GM18873 (cell line): Measurements from ENCODE around the gene KRI1.

Experiments used
- ATAC-seq: cut with Tn5 transposase; IDR thresholded peaks from one replicate; pipeline ENCODE4 v1.9.1; 2021; ENCODE audit warnings: mild to moderate bottlenecking, moderate library complexity, moderate number of reproducible peaks; ENCODE audit not compliant: unreplicated experiment, low FRiP score

Gene KRI1

GRCh38 chr19:10521461-10522171 is 44.2 kb downstream of the KRI1 start:
- ATAC-seq = no peak

GRCh38 chr19:10520652-10521318 is 45.0 kb downstream of the KRI1 start:
- no peak for ATAC-seq

DNA sequence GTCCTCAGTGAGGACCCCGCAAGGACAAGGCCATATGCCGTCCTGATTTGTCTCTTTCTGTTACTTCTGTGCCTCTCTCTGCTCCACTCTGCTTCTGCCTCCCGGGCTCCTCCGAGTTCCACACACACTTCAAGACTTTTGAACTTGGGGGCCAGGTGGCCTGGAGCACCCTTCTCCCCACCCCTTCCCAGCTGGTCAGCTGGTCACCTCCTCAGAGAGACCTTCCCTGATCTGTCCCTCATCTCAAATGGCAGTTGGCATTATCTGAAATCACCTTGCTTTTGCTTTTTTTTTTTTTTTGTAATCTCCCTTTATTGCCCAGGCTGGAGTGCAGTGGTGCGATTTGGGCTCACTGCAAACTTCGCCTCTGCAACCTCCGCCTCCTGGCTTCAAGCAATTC is 46.4 kb downstream of the KRI1 start:
- ATAC-seq = no peak

GRCh38 chr19:10518444-10519361 is 47.1 kb downstream of the KRI1 start:
- no peak for ATAC-seq

DNA sequence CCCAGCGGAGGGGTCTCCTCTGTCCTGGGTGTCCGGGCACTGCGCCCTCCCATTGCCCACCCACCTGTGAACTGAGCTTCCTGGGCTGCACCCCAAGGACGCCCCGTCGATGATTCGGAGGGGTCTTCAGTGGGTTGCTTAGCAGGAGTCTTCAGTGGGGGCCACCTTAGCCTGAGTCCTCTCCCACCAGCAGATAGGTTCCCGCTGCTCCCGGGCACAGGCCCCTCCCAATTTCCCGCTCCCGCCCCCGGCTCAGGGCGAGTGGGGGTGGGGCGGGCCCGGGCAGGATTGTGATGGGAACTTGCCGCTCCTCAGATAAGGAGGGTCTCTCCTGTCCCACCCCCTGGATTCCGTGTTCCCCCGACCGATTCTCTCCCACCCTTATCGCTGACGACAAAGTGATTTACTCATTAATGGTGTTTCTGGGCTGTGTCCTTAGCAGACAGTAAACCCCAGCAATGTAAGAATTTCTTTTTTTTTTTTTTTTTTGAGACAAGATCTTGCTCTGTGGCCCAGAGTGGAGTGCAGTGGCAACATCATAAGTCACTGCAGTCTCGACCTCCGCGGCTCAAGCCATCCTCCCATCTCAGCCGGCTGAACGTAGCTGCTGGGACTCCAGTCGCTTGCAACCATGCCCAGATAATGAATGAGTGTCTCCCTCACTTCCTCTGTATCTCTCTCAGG is 47.9 kb downstream of the KRI1 start:
- ATAC-seq = no peak

DNA sequence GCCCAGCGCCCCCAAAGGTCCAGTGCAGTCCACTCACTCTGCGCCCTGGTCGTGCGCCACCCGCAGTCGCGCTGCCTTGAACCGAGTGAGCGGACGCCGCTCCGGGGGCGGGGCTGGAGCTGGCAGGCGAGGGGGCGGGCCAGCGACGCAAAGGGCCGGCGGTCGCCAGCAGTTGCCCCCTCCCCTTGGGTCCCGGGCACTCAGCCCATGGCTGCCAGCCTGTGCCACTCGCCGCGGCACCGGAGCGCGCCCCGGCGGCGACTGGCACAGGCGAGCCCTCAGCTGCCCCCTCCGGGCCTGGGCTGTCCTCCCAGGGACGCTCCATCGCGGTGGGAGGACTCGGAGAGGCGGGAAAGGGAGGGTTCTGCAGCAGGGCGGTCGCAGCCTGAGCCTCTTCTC is 48.5 kb downstream of the KRI1 start, which contains the start of gene S1PR5:
TSS of gene S1PR5 (minus strand) at position 87 of the 399 bp plus-strand sequence. CDS start 2,436 bp downstream, outside the sequence.
- no peak for ATAC-seq

- ATAC-seq = no peak
Measured at GRCh38 chr19:10516671-10517286, 49.0 kb downstream of the KRI1 start.

- ATAC-seq = no peak
Measured at GRCh38 chr19:10516064-10516385, 49.8 kb downstream of the KRI1 start.

DNA sequence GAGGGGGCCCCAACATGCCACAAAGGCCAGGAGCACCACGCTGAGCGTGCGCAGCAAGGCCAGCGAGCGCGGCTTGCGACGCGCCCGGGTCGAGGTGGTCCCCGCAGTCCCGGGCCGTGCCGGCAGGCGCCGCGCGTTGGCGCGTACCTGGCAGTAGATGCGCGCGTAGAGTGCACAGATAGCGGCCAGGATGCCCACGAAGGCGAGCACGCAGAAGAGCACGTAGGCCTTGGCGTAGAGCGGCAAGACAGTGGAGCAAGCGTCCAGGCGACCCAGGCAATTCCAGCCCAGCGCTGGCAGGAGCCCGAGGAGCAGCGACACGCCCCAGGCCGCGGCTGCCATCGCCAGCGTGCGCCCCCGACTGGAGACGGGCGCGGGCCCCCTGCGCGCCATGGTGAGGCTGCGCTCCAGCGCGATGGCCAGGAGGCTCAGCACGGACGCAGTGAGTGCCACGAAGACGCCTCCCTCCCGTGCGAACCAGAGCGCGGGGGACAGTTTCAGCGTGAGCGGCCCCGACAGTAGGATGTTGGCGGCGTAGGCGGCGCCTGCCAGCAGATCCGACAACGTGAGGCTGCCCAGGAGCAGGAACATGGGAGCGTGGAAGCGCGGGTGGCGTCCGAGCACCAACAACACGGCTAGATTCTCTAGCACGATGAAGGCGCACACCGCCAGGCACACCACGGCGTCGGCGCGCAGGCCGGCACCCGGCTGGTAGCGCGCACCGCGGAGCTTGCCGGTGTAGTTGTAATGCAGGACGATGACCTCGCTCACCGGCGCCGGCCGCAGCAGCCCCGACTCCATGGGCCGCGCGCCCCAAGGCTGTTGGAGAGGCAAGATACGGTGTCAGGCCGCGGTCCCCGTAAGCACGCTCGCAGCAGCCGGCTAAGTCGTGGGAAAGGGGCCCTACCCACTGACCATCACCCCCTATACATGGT is 51.3 kb downstream of the KRI1 start:
- ATAC-seq = no peak

- ATAC-seq = no peak
Measured at GRCh38 chr19:10513223-10513622, 52.6 kb downstream of the KRI1 start.

DNA sequence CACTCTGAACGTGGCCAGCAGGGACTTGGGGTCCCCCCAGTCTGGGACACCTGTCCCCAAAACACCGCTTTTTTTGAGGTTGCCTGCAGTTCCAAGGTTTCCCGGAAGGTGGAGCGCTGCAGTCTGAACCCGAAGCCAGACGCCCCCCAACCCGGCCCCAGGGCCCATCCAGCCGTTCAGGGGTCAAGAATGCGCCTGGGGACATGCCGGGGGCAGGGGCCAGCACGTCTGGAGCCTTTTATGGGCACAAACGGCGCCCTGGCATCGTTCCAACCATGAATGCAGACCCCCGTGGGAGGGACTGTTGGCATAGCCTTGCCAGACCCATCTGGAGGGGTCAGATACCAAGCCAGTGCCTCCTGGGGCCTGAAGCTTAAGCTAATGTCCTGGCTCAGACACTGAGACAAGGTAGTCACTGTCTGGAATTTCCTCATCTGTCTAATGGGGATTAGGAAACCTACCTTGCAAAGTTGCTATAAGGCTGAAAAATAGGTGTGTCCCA is 55.5 kb downstream of the KRI1 start:
- no peak for ATAC-seq

DNA sequence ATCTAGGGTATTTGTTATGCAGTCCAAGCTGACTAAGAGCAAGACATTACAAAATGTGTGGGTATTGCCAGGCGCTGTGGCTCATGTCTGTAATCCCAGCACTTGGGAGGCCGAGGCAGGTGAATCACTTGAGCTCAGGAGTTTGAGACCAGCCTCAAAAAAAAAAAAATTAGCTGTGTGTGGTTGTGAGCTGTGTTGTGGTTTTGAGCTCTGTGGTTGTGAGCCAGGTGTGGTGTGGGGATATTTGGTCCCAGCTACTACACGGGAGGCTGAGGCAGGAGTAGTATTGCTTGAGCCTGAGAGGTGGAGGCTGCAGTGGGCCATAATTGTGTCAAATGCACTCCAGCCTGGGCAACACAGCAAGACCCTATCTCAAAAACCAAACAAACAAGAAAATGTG is 57.1 kb downstream of the KRI1 start:
- ATAC-seq = no peak

GRCh38 chr19:10508036-10508435 is 57.8 kb downstream of the KRI1 start:
- ATAC-seq = no peak

- ATAC-seq = no peak
Measured at GRCh38 chr19:10505583-10506229, 60.1 kb downstream of the KRI1 start.
